DLD1 (cell line): ENCODE data around the gene CHRND.

Experiments used
- in situ Hi-C: cut with HindIII; loops from 2 replicates; pipeline ENCODE4 v1.10.0; 2017; ENCODE audit warnings: low sequenced_read_pairs

Gene CHRND

GRCh38 chr2:232541195-232541960 lies 15.4 kb downstream of the CHRND start:
- in situ Hi-C loops: no loop called here

DNA sequence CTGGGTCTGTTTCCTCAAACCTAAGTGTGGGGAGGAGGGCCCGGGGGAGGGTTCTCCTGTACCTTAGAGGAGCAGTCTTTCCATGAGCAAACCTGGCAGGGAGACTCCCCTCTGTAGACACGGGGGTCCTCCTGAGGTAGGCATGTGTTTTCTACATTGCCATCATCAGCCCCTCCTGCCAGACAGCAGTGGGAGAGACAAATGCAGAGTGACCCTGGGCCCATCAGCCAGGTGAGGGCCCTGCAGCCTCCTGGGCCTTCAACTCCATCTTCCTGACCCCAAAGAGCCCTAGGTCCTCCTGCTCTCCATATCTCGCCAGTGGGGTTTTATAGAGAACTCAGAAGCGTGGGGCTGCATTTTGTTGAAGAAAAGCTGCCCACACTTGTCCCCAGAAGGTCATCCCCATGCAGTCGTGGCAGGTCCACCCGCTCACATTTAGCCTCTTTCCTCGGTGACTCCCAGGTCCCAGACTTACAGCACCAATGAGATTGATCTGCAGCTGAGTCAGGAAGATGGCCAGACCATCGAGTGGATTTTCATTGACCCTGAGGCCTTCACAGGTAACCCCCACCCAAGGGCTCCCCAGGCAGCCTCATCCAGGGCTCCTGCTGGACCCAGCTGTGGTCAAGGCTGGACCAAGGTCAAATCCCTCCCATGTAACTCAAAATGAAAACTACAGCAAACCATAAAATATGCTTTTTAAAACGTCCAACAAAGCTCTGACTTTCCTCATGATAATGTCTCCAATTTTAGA lies 16.2 kb downstream of the CHRND start:
- in situ Hi-C loops: no loop called here

DNA sequence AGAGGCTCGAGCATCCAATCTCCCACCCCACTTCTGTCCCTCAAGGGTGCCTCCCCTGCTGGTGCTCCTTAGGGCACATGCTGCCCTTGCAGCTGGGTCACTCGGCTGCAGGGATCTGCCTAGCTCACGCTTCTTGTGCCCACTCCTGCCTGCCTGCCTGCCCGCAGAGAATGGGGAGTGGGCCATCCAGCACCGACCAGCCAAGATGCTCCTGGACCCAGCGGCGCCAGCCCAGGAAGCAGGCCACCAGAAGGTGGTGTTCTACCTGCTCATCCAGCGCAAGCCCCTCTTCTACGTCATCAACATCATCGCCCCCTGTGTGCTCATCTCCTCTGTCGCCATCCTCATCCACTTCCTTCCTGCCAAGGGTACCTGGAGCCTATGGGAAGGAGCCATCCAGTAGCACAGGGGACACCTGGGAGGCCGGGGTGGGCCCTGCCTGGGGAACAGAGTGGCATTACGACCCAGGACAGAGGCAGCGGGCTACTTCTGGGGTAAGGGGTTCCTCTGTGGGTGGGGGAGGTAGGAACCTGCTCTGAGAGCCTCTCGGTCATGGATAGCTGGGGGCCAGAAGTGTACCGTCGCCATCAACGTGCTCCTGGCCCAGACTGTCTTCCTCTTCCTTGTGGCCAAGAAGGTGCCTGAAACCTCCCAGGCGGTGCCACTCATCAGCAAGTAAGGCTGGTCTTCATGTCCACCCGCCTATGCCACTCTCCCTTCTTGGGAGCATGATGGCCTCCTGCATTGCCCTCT lies 16.9 kb downstream of the CHRND start:
- in situ Hi-C loops: no loop called here

DNA sequence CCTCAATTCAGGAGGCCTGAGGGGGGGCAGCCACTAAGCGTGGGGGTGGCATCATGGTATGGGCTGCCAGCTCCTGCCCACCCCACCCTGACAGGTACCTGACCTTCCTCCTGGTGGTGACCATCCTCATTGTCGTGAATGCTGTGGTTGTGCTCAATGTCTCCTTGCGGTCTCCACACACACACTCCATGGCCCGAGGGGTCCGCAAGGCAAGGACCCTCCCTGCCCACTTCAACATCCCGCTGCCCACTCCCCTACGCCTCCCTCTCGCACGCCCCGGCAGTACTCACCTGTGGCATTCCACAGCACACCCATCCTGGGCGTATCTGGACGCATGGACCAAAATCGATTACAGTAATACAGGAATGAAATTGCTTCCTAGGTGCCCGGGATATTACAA lies 17.5 kb downstream of the CHRND start:
- in situ Hi-C loops: no loop called here

GRCh38 chr2:232543928-232544631 lies 18.1 kb downstream of the CHRND start:
- in situ Hi-C loops: no loop called here

DNA sequence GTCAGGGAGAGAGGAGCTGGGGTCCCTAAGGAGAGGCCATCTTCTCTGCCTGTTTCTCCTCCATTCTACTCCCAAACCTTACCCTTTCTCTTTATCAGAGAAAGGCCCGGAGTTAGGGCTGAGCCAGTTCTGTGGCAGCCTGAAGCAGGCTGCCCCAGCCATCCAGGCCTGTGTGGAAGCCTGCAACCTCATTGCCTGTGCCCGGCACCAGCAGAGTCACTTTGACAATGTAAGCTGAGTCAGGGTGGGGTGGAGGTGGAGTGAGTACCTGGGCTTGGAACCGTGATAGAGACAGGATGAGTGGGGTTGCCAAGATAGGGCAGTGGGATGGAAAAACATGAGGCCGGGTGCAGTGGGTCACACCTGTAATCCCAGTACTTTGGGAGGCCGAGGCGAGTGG lies 18.7 kb downstream of the CHRND start:
- in situ Hi-C loops: no loop called here

GRCh38 chr2:232545511-232546375 lies 19.8 kb downstream of the CHRND start:
- in situ Hi-C loops: no loop called here

GRCh38 chr2:232547991-232548390 lies 22.0 kb downstream of the CHRND start:
- in situ Hi-C loops: no loop called here

DNA sequence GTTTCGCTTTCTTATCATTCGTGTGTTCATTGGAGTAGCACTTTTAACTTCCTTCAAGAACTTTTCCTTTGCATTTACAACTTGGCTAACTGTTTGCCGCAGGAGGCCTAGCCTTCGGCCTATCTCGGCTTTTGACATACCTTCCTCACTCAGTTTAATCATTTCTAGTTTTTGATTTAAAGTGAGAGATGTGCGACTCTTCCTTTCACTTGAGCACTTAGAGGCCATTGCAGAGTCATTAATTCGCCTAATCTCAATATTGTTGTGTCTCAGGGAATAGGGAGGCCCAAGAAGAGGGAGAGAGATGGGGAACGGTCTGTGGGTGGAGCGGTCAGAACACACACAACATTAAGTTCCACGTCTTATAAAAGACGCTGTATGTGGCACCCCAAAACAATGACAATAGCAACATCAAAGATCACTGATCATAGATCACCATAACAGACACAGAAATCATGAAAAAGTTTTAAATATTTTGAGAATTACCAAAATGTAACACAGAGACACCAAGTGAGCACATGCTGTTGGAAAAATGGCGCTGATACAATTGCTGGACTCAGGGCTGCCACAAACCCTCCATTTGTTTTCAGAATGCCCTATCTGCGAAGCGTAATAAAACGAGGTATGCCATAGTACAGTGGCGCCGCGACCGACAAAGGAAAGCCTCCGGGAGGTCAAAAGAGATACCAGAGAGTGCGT lies 23.8 kb downstream of the CHRND start:
- in situ Hi-C loops: no loop called here

DNA sequence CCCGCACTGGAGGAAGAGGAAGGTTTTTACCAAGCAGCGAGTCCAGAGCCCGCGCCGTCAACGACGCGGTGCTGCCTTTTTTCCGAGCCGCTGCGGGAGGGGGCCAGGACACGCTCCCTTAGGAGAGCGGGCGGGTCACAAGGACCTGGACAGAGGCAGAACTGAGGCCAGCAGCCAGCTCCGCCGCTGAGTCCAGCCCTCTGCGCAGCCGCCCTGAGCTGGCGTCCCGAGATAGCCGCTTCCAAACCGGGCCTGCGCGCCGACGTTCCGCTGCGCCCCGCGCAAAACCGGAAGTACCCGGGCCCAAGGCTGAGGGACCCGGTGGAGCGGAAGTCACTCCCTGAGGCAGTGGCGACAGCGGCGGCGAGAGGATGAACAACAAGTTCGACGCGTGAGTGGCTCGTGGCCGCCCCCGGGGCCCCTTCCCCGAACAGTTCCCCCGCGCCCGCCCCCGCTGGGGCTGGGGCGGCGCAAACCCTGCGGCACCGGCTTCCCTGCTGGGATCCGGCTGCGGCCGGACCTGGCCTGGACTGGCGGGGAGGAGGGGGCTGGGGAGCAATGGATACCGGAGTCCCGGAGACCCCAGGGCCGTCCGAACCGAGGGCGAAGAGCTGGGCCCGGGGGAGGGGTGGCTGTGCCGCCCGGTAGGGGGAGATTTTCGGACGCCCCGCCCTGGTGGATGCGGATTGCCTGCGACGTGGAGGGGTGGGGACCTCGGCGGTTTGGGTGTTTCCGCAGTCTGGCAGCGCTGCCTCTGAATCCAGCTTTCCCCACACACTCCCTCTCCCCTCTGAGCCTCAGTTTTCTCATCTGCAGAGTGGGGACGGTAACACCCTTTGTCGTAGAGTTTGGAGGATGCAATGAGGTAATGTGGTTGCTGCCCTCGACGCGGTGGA lies 24.6 kb downstream of the CHRND start, which contains the start of the genes EIF4E2 and TIGD1:
TSS of gene EIF4E2 (plus strand) at position 336 of the 896 bp plus-strand sequence. CDS start at position 372, 36 bp downstream.
TSS of gene TIGD1 (minus strand) at position 204 of the 896 bp plus-strand sequence. CDS start 675 bp downstream, outside the sequence.
- in situ Hi-C loops: no loop called here

GRCh38 chr2:232551250-232551638 lies 25.3 kb downstream of the CHRND start:
- in situ Hi-C loops: no loop called here

DNA sequence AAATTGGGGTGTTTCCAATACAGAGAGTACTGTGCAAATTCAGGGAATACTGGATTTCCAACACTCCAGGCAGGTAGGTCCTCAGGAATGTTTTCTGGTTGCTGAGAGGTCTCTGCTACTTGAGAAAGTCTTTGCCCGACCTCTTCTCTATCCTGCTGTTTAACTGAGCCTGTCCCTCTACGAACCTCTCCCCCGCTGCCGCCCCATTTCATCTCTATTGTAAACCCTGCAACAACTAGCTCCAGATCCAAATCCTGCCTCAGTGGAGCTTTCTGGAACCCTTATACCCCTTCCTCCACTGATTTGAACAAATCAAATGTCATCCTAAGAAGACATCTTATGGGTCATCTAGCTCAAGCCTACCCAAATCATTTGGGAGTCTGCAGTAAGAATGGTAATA lies 25.8 kb downstream of the CHRND start:
- in situ Hi-C loops: no loop called here

DNA sequence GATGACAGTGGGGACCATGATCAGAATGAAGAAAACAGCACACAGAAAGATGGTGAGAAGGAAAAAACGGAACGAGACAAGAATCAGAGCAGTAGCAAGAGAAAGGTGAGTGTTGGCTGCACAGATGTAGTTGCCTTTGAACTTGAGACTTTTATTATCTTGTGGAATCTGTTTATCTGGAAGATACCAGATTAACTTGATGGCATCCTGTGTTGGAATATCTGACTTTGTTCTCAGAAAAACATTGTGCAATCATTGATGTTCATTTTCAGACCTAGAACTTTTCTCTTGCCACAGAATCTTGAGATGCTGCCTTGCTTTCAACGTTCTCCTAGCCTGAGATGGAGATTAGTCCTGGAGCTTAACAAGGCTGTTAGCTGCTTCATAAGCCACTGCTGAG lies 30.5 kb downstream of the CHRND start:
- in situ Hi-C loops: no loop called here

- in situ Hi-C loops: no loop called here
Measured at GRCh38 chr2:232562515-232563151, 36.7 kb downstream of the CHRND start.

GRCh38 chr2:232563580-232563979 lies 37.6 kb downstream of the CHRND start:
- in situ Hi-C loops: no loop called here

GRCh38 chr2:232567721-232568120 lies 41.8 kb downstream of the CHRND start:
- in situ Hi-C loops: no loop called here

GRCh38 chr2:232568161-232568560 lies 42.2 kb downstream of the CHRND start:
- in situ Hi-C loops: no loop called here

- in situ Hi-C loops: no loop called here
Measured at GRCh38 chr2:232569541-232569940, 43.6 kb downstream of the CHRND start.
